HG03066 (cell line): ENCODE measurements around the gene ACOT7.
A peak's percentile ranks its signal among the peaks of the same experiment; 100 is the strongest.
"Not testable (repeated sequence)": the region's sequence is repeated elsewhere in the genome, so short reads cannot be mapped to it uniquely, and the experiment has no call there.

ENCODE experiments used
- ATAC-seq: cut with Tn5 transposase; IDR thresholded peaks from one replicate; pipeline ENCODE4 v1.9.1; 2021; ENCODE audit warnings: low read depth; ENCODE audit not compliant: unreplicated experiment

Gene ACOT7, protein sequence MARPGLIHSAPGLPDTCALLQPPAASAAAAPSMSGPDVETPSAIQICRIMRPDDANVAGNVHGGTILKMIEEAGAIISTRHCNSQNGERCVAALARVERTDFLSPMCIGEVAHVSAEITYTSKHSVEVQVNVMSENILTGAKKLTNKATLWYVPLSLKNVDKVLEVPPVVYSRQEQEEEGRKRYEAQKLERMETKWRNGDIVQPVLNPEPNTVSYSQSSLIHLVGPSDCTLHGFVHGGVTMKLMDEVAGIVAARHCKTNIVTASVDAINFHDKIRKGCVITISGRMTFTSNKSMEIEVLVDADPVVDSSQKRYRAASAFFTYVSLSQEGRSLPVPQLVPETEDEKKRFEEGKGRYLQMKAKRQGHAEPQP

DNA sequence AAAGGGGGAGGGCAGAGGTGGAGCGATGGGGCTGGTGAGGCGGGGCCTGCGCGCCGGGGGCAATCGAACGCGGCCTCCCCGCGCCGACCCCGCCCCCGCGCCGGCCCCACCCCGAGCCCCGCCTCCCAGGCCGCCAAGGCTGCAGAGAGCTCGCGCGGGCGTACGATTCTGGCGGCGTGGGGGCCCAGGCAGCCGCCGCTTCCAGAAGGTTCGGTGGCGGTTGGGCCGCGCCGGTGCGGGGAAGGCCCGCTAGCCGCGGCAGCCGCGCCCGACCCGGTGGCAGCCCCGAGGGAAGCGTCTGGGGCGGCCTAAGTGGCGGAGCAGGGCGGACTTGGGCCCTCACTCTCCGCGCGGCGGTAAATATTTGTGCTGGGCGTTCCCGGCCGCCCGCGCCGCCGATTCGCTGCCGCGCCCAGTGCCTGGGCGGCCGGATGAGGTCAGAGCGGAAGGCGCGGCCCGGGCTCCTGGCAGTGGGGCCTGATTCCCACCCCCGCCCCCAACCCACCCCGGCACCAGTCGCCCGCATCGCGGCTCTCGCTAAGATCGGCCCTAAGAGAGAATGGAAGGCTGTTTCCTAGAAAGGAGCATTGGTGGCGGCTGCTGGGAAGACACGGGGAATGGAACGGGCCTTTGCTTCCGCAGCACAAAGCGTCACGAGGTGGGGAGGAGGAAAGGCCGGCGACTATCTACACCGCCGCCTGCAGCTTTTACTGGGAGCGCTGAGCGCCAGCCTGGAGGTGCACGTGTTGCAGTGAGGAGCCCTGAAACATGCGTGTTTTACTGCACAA, at the start of gene ACOT7:
ACOT7 (minus strand) TSS at position 368 of the 788 bp plus-strand sequence. CDS start 368 bp downstream, outside the sequence.
- ATAC-seq: peak; percentile 80

DNA sequence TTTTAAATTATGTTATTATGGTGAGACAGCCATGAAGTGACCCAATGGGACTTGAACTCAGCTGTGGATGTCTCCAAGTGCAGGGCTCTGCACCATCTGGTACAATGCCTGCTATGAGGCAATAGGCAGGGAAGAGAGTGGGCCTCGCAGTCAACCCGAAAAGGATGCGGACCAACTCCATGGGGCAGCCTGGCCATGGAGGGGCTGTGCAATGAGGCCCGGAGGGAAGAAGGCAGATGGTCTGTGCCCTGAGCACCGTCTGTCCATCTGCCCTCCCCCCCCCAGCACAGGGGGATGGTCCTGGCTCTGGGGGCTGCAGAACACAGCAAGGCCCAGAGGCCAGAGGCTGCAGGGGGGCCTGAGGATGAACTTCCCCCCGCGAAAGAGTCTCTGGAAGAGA, 48.0 kb upstream of the ACOT7 start:
- ATAC-seq: no peak

DNA sequence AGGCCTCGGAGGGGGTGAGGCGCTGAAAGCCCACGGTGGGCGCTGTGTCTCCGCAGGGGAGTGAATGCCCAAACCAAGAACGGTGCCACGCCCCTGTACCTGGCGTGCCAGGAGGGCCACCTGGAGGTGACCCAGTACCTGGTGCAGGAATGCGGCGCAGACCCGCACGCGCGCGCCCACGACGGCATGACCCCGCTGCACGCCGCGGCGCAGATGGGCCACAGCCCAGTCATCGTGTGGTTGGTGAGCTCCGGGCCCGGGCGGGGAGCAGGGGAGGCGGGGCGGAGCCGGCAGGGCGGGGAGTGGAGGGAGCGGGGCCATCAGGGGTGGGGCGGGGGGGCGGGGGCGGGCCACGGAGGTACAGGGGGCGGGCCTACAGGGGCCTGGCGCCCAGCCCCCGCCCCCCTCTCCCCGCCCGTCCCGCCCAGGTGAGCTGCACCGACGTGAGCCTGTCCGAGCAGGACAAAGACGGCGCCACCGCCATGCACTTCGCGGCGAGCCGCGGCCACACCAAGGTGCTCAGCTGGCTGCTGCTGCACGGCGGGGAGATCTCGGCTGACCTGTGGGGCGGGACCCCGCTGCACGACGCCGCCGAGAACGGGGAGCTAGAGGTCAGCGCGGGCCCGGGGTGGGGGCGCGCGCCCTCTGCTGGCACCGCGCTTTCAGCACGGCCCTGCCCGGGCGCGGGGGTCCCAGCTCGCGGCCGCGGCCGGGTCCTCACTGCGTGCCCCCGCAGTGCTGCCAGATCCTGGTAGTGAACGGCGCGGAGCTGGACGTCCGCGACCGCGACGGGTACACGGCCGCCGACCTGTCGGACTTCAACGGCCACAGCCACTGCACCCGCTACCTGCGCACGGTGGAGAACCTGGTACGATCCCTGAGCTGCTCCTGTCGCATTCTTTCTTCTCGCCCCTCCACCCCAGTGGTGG, 46.9 kb upstream of the ACOT7 start:
- ATAC-seq: no peak

DNA sequence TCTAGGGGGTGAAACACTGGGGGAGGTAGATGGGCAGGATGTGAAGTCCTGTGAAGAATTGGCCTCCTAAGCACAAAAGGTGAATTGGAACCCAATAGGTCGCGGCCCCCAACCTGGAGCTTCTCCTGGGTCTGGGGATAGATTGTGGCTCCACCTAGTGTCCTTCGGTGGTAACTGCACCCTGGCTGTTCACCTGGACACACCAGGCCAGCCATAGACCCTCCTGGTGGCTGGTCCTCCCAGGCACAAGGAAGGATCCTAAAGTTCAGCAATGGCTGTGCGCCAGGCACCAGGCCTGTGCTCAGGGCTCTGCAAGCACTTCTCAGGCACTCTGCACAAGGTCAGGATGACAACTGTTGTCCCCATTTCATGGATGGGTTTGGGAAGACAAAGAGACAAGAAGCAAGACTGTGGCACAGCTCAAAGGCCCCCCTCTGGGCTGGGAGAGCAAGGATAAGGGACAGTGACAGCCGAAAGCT, 44.5 kb upstream of the ACOT7 start:
- no peak for ATAC-seq

DNA sequence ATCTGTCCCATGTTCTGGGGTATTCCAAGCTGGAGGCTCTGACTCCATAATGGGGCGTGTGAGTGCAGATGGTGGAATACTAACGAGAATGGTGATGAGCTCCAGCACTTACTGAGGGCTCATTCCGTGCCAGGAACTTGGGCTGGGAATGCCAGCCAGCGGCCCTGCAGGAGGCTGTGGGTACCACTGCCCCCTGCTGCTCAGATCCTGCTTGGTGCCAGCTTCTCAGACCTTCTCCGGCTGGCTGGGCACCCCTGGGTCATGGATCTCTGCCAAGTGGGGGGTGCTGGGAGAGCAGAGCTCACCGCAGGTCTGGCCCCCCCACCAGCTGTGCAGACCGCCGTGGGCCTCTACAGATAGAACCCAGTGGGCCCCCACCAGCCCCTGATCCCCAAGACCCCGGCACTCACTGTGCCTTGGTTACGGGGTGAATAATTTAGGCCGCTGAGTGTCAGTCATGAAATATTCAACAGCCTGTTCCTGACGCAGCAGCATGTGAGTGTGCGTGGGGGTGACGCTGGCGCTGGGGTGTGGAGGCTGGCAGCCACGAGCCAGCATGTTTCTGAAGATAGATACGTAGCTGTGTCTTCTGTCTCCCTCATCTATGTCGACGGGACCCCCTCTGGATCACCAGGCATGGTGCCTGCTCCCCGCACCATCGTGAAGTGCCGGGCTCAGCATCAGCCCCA, 43.6 kb upstream of the ACOT7 start:
- ATAC-seq: not testable (repeated sequence)

DNA sequence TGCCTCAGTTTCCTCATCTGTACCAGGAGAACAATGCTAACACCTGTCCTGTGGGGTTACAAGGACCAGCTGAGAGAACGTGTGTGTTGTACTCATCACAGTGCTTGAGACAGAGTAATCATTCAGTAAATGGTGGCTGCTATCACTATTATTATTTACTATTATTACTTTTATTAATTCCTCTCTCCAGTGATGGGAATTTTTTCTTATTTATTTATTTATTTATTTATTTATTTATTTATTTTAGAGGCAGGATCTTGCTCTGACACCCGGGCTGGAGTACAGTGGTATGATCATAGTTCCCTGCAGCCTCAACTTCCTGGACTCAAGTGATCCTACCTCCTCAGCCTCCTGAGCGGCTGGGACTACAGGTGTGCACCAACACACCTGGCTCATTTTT, 42.7 kb upstream of the ACOT7 start:
- not testable (repeated sequence) for ATAC-seq

DNA sequence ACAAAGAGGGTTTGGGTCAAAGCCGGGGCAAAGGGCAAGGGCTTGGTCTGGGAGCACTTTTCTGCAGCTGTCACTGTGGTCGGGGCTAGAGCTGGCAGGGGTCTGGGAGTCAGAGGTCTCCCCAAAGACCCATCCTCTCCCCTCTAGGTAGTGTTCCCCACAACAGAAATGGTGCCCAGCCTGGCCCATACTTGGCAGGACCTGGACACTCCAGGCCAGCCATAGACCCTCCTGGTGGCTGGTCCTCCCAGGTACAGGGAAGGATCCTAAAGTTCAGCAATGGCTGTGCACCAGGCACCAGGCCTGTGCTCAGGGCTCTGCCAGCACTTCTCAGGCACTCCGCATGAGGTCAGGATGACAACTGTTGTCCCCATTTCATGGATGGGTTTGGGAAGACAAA, 42.0 kb upstream of the ACOT7 start:
- ATAC-seq: no peak

DNA sequence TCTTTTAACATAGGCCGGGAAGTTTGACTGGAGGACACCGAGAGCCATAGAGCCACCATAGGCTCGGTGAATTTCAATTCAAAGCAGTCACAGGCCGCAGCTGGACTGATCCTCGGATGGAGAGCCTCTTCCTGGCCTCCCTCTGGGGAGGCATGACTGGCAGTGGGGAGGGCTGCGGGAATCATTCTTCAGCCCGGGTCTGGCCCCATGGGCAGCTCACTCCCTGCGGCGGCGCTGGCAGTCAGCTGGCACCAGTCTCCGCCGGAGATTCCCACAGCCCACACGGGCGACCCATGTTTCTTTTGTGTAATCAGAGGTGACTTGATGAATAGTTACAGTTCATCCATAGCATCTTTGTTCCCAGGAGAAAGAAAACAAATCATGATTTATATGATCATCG, 41.6 kb upstream of the ACOT7 start:
- no peak for ATAC-seq

DNA sequence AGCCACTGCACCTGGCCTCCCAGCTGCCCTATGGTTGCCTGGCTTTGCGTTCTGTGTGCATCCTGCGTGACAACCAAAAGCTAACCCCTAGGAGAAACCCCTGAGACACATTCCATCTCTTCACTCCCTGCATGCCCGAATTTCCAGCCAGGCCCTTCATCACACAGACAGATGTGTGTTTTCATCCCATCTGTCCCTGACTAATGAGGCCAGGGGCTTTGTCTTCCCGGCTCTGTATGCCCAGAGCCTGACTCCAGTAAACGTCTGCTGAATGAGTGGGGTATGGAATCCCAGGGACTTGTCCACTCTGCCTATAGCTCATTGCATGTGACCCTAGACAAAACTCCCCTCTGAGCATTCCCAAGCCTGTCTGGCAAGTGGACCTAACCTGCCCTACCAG, 40.6 kb upstream of the ACOT7 start:
- no peak for ATAC-seq

DNA sequence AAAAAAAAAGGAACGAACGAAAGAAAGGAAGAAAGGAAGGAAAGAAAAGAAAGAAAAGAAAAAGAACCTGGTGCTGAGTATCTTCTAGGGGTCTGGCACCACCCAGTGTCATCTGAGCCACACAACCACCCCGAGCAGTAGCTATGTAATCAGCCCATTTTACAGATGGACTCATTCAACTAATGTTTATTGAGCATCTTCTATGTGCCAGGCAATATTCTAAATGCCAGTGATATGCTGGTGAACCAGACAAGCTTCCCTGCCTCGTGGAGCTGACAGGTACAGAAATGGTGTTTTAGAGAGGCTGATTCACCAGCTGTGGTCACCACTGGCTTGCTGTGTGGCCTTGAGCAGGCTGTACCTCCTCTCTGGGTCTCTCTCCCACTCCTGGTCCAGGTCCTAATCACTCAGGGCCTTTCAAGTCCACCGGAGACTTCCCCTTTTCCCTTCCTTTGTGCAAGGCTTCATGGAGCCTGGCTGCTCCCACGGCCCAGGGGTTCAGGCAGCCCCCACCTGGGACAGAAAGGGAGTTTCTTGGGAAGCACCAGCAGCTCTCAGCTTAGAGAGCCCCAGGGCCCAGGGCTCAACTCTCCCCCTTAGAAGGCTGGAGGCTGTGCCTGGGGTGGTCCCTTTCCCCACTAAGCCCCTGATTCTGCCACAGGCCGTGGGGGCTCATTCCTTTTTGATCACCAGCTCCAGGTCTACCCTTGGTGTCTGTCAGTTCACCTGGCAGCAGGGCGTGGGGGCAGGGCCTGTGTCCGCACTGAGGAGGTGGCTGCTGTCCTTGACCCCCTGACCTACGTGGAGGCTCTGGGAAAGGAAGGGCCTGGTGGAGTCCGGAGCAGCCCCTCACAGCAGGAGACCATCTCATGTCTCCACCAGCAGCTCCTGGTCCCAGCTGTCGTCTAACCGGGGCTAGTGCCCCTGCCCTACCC, 38.3 kb upstream of the ACOT7 start:
- ATAC-seq: not testable (repeated sequence)

DNA sequence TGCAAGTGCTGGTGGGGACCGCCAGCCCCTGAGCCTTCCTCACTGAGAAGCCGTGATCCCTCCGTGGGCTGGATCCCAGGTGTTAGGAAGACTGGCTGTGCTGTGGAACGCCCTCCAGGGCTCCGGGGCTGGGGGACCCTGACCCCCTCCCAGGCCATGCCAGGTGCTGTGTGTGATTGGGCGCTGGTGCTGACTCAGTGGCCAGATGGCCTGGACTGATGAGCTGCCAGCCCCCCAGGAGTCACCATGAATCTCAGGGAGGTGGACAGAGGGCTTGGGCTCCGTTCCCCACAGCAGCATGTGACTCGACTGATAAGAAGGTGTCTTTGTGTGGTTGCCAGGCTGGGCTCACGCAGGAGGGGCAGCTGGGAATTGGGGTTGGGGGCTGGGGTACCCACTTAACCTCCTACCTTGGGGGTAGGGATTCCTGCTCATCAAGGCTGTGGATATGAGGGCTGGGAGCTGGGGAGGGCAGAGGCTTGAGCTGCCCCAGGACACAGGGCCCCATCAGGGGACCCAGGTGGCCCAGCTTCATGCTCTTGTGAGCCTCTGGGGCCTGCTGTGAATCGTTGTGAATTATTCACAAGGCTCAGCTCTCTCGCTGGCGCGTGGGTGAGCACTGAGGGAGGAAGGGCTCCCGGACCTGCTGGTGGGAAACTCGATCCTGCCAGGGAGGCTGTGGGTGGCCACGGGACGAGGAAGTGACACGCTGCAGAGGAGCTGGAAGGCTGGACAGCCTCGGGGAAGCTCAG, 36.3 kb upstream of the ACOT7 start:
- not testable (repeated sequence) for ATAC-seq

DNA sequence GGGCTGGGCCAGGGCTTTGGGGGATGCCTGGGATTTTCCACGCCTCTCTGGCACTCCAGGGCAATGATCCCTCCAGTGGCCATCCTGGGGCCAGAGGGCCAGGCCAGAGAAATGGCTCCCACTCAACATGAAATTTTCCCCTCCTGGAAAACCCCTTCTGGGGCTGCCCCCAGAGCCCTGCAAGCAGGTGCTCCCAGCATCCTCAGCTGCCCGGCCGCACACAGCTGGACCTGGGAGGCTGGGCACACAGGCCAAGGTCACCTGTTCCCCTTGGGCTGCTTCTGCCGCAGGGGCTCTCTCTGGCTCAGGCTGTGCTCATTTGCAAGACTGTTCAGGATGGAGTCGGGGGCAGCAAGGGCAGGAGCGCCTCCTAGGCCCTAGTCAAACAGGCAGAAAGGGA, 34.9 kb upstream of the ACOT7 start:
- ATAC-seq: not testable (repeated sequence)

DNA sequence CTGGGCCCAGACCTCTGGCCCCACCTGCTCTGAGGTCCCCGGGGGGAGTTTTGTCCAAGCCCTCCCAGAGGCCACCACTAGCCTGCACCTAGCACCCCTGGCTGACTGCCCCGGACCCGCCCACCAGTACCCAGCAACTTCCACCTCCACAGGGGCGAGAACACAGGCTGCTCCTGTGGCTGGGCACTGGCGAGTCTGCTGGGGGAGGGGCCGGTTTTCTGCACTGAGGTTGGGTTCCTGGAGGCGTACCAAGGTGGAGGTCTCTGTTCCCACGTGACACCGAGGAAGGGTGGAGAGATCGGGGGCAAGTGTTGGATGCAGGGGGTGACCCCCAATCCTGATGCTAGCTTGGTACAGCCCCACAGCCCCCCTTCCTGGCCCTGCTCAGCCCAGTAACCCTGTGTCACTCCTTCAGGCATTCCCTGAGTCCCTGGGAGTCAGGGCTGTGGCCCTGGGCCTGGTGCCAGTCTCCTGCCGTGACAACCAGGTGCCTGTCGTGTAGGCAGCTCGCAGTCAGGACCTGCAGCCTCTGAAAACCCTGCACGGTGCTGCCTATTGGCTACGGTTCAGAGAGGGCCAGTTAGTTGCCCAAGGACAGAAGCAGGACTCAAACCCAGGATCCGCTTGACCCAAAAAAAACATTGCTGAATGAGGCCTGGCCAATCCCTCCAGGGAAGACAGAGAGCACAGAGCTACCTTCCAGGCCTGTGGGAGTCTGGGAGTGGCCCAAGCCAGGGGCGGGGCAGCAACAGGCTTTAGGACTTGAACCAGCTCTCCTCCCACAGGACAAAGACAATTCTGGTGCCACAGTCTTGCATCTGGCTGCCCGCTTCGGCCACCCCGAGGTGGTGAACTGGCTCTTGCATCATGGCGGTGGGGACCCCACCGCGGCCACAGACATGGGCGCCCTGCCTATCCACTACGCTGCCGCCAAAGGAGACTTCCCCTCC, 34.1 kb upstream of the ACOT7 start:
- no peak for ATAC-seq

DNA sequence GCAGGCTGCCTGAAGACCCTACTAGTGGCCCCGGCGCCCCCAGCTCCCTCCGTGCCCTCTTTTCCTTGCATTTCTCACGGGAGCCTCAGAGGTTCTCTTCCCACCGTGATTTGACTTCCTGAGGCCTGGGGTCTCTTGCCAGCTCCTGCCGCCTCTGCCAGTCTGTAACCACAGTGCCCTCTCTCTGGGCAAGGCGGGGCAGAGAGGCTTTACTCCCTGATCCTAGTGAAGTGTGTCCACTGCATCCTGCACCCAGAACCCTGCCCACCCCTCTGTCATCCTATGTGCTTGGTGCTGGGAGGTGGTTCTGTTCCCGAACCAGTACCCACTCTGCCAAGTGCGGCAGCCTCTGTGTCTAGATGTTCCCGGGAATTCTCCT, 33.4 kb upstream of the ACOT7 start:
- ATAC-seq: no peak

DNA sequence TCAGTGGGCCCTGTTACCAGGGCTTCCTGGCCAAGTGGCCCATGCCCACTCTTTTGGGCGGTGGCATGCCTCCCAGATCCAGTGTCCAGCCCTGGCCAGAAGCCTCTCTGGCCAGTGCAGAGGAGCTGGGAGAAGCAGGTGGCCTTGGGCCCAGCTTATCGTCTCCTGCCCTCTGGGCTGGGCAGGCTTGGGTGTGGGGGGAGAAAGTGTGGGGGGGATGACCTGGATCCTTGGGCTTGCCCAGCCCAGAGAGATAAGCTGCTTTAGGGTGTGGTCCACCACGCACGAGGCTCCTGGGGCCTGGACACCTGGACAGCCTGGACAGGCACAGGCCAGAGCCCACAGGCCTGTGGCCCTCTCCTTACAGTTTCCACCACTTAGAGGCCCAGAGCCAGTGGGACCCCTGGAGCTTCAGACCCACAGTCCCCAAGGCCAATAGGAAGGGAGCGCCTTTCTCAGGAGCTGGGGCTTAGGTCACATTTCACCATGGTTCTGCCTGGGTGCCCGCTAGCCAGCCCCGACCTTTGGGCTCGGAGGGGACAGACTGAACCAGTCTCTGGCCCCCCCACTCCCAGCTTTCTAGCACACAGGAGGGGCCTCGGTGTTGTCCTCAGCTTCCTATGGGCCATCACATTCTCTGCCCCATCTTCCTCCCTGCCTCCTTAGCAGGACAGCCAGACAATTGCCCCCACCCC, 32.9 kb upstream of the ACOT7 start:
- ATAC-seq: no peak

DNA sequence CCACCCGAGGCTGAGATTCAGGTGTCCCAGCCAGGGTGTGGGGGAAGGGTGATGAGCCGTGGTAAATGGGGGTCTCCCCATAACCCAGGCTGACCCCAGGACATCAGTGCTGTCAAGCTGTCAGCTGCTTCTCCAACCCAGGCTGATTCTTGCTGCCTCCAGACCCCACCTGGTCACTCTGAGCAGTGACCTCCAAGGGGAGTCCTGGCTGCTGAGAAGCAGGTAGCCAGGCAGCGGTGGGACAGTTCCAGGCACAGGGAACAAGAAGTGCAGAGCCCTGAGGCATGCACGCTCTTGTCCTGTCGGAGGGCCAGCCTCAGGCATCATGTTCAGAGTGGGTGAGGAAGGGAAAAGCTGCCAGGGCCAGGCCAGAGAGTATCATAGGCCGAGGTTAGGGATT, 32.1 kb upstream of the ACOT7 start:
- no peak for ATAC-seq
